ENCODE measurements around the gene PELO.

Gene PELO

GRCh38 chr5:52787600-52788504 lies at the start of gene PELO, which contains the start of gene ITGA1 (continued):
- TF ChIP-seq PRDM10 (tag by site-specific recombination; IDR thresholded peaks at IDR 0.05) (peak; percentile 95), GLIS1 (tag by site-specific recombination; IDR thresholded peaks at IDR 0.05) (peak; percentile 39; the same call in 1 of the 2 replicates), KLF1 (tag by site-specific recombination; IDR thresholded peaks at IDR 0.05) (peak; percentile 55), ZNF184 (tag by site-specific recombination; IDR thresholded peaks at IDR 0.05) (no peak), GLI4 (tag by site-specific recombination; IDR thresholded peaks at IDR 0.05) (no peak), ZXDB (tag by site-specific recombination; IDR thresholded peaks at IDR 0.05) (peak; percentile 85), HIC1 (tag by site-specific recombination; IDR thresholded peaks at IDR 0.05) (peak; percentile 67; the same call in 1 of the 2 replicates), KLF8 (tag by site-specific recombination; IDR thresholded peaks at IDR 0.05) (peak; percentile 66; the same call in 1 of the 2 replicates), ZEB2 (tag by site-specific recombination; IDR thresholded peaks at IDR 0.05) (peak; percentile 67; the same call in 1 of the 2 replicates), TRIM28 (IDR thresholded peaks at IDR 0.05; ENCODE audit: borderline replicate concordance, low read length) (peak; percentile 58; the same call in 1 of the 2 replicates), ZNF555 (tag by site-specific recombination; conservative IDR thresholded peaks at IDR 0.05) (no peak), KLF9 (tag by site-specific recombination; IDR thresholded peaks at IDR 0.05; ENCODE audit: low read depth) (peak; percentile 28), CTCF (tag by site-specific recombination; IDR thresholded peaks at IDR 0.05) (peak; percentile 96), ZNF600 (tag by site-specific recombination; IDR thresholded peaks at IDR 0.05) (peak; percentile 38; the same call in 1 of the 2 replicates), ZSCAN30 (tag by site-specific recombination; IDR thresholded peaks at IDR 0.05) (peak; percentile 61; the same call in 1 of the 2 replicates), ZNF629 (tag by site-specific recombination; IDR thresholded peaks at IDR 0.05) (peak; percentile 61; the same call in 1 of the 2 replicates), ZNF292 (tag by site-specific recombination; IDR thresholded peaks at IDR 0.05; ENCODE audit: borderline replicate concordance, low read depth) (no peak), SP3 (tag by site-specific recombination; IDR thresholded peaks at IDR 0.05) (peak; percentile 75), ZNF223 (tag by site-specific recombination; IDR thresholded peaks at IDR 0.05) (peak; percentile 93), MZF1 (tag by site-specific recombination; IDR thresholded peaks at IDR 0.05; ENCODE audit: borderline replicate concordance) (peak; percentile 84), GLIS2 (tag by site-specific recombination; IDR thresholded peaks at IDR 0.05) (peak; percentile 81), ZNF394 (tag by site-specific recombination; IDR thresholded peaks at IDR 0.05; ENCODE audit: borderline replicate concordance) (peak; percentile 61), ZNF335 (tag by site-specific recombination; conservative IDR thresholded peaks at IDR 0.05) (peak; percentile 92), ZBTB26 (tag by site-specific recombination; optimal IDR thresholded peaks at IDR 0.05) (peak; percentile 87), ZNF501 (tag by site-specific recombination; IDR thresholded peaks at IDR 0.05) (peak; percentile 57), ZNF362 (tag by site-specific recombination; IDR thresholded peaks at IDR 0.05) (no peak), ZBTB8A (tag by site-specific recombination; IDR thresholded peaks at IDR 0.05) (peak; percentile 99), ZNF2 (tag by site-specific recombination; IDR thresholded peaks at IDR 0.05) (0 out of 2 replicates have a peak, but pooled peaks have one; percentile 28), ZFP37 (tag by site-specific recombination; IDR thresholded peaks at IDR 0.05) (peak; percentile 73; the same call in 1 of the 2 replicates), ZIC2 (tag by site-specific recombination; IDR thresholded peaks at IDR 0.05) (peak; percentile 80)

All from HEK293 (cell line).